OCI-LY7 (cell line): ENCODE results near the gene WDR83.

Experiments
- CTCF ChIP-seq: fragments of 200-600 bp; sonication (generic); conservative IDR thresholded peaks from 2 replicates; pipeline ENCODE4 v1.5.1; 2014; ENCODE audit warnings: mild to moderate bottlenecking, antibody characterized with exemption, low read length, moderate library complexity, mixed read lengths
- EZH2phosphoT487 ChIP-seq: fragments of 200-600 bp; sonication (generic); IDR thresholded peaks from 2 replicates; pipeline ENCODE4 v1.6.1; 2018; ENCODE audit warnings: low read depth, borderline replicate concordance, mild to moderate bottlenecking, mixed run types, antibody characterized with exemption, low read length, moderate library complexity, mixed read lengths

- TF ChIP-seq CTCF: no peak
- TF ChIP-seq EZH2phosphoT487: no peak
Measured at GRCh38 chr19:12711187-12711586, 44.6 kb downstream of the WDR83 start.
